WTC11 (cell line): ENCODE results near the gene RPL11. TPM values are rescaled to one million over a fixed set of nuclear protein-coding genes. Genes with fewer than 3 reads are reported as not detected.

Experiments
- CREM ChIP-seq: sonication (generic); formaldehyde crosslinking; IDR thresholded peaks from 2 replicates; pipeline ENCODE4 v1.8.1; 2022; ENCODE audit warnings: mild to moderate bottlenecking, missing genetic modification reagents, moderate library complexity
- ELF4 ChIP-seq: sonication (generic); formaldehyde crosslinking; IDR thresholded peaks from 2 replicates; pipeline ENCODE4 v1.8.1; 2022; ENCODE audit warnings: low read depth, mild to moderate bottlenecking, moderate library complexity, missing genetic modification reagents
- GABPB1 ChIP-seq: sonication (generic); formaldehyde crosslinking; IDR thresholded peaks from 2 replicates; pipeline ENCODE4 v1.8.1; 2023; ENCODE audit warnings: mild to moderate bottlenecking, missing genetic modification reagents
- GRHL2 ChIP-seq: fragments of 250-450 bp; sonication (Bioruptor Pico); IDR thresholded peaks from 2 replicates; pipeline ENCODE4 v1.8.0; 2022; ENCODE audit warnings: mild to moderate bottlenecking, moderate library complexity; ENCODE audit not compliant: insufficient replicate concordance, severe bottlenecking
- MYBL2 ChIP-seq: sonication (generic); formaldehyde crosslinking; IDR thresholded peaks from 2 replicates; pipeline ENCODE4 v1.8.1; 2023; ENCODE audit warnings: mild to moderate bottlenecking, moderate library complexity, missing genetic modification reagents
- NR2C2 ChIP-seq: sonication (generic); formaldehyde crosslinking; IDR thresholded peaks from 2 replicates; pipeline ENCODE4 v1.8.0; 2022; ENCODE audit warnings: mild to moderate bottlenecking, missing genetic modification reagents
- OVOL2 ChIP-seq: fragments of 250-450 bp; sonication (Bioruptor Pico); IDR thresholded peaks from 2 replicates; pipeline ENCODE4 v1.9.0; 2021; ENCODE audit warnings: mild to moderate bottlenecking, borderline replicate concordance
- PREB ChIP-seq: sonication (generic); formaldehyde crosslinking; IDR thresholded peaks from 2 replicates; pipeline ENCODE4 v1.8.1; 2022; ENCODE audit warnings: mild to moderate bottlenecking, missing genetic modification reagents, moderate library complexity, borderline replicate concordance
- SMAD4 ChIP-seq: sonication (generic); formaldehyde crosslinking; IDR thresholded peaks from 2 replicates; pipeline ENCODE4 v1.8.0; 2022; ENCODE audit warnings: mild to moderate bottlenecking, missing genetic modification reagents
- TCF7 ChIP-seq: sonication (generic); formaldehyde crosslinking; IDR thresholded peaks from 2 replicates; pipeline ENCODE4 v1.8.0; 2022; ENCODE audit warnings: mild to moderate bottlenecking, low read depth, missing genetic modification reagents, moderate library complexity
- TEAD1 ChIP-seq: sonication (generic); formaldehyde crosslinking; IDR thresholded peaks from 2 replicates; pipeline ENCODE4 v1.8.0; 2022; ENCODE audit warnings: mild to moderate bottlenecking, missing genetic modification reagents
- ZNF138 ChIP-seq: sonication (generic); formaldehyde crosslinking; conservative IDR thresholded peaks from 2 replicates; pipeline ENCODE4 v1.8.1; 2022; ENCODE audit warnings: mild to moderate bottlenecking, moderate library complexity, missing genetic modification reagents
- ZNF232 ChIP-seq: sonication (generic); formaldehyde crosslinking; IDR thresholded peaks from 2 replicates; pipeline ENCODE4 v1.8.0; 2022; ENCODE audit warnings: mild to moderate bottlenecking, missing genetic modification reagents
- ZSCAN18 ChIP-seq: fragments of 250-450 bp; sonication (Bioruptor Pico); IDR thresholded peaks from 2 replicates; pipeline ENCODE4 v2.1.2; 2022; ENCODE audit warnings: mild to moderate bottlenecking, moderate library complexity
- total RNA-seq: library from RNA; stranded (reverse); gene quantifications from 3 replicates; pipeline ENCODE4 v1.2.3, GENCODE V29; 2021
- TF ChIP-seq, protein P1 (sequence below): sonication (generic); formaldehyde crosslinking; IDR thresholded peaks from 2 replicates; pipeline ENCODE4 v1.8.0; 2022; ENCODE audit warnings: mild to moderate bottlenecking, missing genetic modification reagents
- TF ChIP-seq, protein P2 (sequence below): sonication (generic); formaldehyde crosslinking; conservative IDR thresholded peaks from 2 replicates; pipeline ENCODE4 v1.8.1; 2023; ENCODE audit warnings: mild to moderate bottlenecking, low read depth, missing genetic modification reagents, moderate library complexity
- TF ChIP-seq, protein P3 (sequence below): sonication (generic); formaldehyde crosslinking; IDR thresholded peaks from 2 replicates; pipeline ENCODE4 v1.8.1; 2023; ENCODE audit warnings: mild to moderate bottlenecking, missing genetic modification reagents, moderate library complexity
- TF ChIP-seq, protein P4 (sequence below): sonication (generic); formaldehyde crosslinking; IDR thresholded peaks from 2 replicates; pipeline ENCODE4 v1.8.0; 2023; ENCODE audit warnings: missing genetic modification reagents, mild to moderate bottlenecking, borderline replicate concordance

RPL11 gene
- total RNA-seq, 1 experiment from 2014 or later, result 1,406 TPM

- TF ChIP-seq, protein P1, sequence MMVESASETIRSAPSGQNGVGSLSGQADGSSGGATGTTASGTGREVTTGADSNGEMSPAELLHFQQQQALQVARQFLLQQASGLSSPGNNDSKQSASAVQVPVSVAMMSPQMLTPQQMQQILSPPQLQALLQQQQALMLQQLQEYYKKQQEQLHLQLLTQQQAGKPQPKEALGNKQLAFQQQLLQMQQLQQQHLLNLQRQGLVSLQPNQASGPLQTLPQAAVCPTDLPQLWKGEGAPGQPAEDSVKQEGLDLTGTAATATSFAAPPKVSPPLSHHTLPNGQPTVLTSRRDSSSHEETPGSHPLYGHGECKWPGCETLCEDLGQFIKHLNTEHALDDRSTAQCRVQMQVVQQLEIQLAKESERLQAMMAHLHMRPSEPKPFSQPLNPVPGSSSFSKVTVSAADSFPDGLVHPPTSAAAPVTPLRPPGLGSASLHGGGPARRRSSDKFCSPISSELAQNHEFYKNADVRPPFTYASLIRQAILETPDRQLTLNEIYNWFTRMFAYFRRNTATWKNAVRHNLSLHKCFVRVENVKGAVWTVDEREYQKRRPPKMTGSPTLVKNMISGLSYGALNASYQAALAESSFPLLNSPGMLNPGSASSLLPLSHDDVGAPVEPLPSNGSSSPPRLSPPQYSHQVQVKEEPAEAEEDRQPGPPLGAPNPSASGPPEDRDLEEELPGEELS, result no peak
- TF ChIP-seq, protein P2, sequence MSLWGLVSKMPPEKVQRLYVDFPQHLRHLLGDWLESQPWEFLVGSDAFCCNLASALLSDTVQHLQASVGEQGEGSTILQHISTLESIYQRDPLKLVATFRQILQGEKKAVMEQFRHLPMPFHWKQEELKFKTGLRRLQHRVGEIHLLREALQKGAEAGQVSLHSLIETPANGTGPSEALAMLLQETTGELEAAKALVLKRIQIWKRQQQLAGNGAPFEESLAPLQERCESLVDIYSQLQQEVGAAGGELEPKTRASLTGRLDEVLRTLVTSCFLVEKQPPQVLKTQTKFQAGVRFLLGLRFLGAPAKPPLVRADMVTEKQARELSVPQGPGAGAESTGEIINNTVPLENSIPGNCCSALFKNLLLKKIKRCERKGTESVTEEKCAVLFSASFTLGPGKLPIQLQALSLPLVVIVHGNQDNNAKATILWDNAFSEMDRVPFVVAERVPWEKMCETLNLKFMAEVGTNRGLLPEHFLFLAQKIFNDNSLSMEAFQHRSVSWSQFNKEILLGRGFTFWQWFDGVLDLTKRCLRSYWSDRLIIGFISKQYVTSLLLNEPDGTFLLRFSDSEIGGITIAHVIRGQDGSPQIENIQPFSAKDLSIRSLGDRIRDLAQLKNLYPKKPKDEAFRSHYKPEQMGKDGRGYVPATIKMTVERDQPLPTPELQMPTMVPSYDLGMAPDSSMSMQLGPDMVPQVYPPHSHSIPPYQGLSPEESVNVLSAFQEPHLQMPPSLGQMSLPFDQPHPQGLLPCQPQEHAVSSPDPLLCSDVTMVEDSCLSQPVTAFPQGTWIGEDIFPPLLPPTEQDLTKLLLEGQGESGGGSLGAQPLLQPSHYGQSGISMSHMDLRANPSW (CRISPR knock-in tag), result no peak
- TF ChIP-seq ZNF138 (CRISPR knock-in tag) (no peak), GABPB1 (CRISPR knock-in tag) (peak; percentile 57; the same call in 1 of the 2 replicates), ELF4 (CRISPR knock-in tag) (no peak), NR2C2 (CRISPR knock-in tag) (no peak), PREB (CRISPR knock-in tag) (no peak), TEAD1 (CRISPR knock-in tag) (peak; percentile 70; the same call in 1 of the 2 replicates), ZNF232 (CRISPR knock-in tag) (peak; percentile 51; the same call in 1 of the 2 replicates), GRHL2 (CRISPR knock-in tag) (no peak), OVOL2 (CRISPR knock-in tag) (no peak), MYBL2 (CRISPR knock-in tag) (peak; percentile 15; the same call in 1 of the 2 replicates), TCF7 (no peak), SMAD4 (CRISPR knock-in tag) (no peak), CREM (CRISPR knock-in tag) (peak; percentile 64; the same call in 1 of the 2 replicates), ZSCAN18 (no peak)
- TF ChIP-seq, protein P3, sequence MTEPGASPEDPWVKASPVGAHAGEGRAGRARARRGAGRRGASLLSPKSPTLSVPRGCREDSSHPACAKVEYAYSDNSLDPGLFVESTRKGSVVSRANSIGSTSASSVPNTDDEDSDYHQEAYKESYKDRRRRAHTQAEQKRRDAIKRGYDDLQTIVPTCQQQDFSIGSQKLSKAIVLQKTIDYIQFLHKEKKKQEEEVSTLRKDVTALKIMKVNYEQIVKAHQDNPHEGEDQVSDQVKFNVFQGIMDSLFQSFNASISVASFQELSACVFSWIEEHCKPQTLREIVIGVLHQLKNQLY, result no peak
- TF ChIP-seq, protein P4, sequence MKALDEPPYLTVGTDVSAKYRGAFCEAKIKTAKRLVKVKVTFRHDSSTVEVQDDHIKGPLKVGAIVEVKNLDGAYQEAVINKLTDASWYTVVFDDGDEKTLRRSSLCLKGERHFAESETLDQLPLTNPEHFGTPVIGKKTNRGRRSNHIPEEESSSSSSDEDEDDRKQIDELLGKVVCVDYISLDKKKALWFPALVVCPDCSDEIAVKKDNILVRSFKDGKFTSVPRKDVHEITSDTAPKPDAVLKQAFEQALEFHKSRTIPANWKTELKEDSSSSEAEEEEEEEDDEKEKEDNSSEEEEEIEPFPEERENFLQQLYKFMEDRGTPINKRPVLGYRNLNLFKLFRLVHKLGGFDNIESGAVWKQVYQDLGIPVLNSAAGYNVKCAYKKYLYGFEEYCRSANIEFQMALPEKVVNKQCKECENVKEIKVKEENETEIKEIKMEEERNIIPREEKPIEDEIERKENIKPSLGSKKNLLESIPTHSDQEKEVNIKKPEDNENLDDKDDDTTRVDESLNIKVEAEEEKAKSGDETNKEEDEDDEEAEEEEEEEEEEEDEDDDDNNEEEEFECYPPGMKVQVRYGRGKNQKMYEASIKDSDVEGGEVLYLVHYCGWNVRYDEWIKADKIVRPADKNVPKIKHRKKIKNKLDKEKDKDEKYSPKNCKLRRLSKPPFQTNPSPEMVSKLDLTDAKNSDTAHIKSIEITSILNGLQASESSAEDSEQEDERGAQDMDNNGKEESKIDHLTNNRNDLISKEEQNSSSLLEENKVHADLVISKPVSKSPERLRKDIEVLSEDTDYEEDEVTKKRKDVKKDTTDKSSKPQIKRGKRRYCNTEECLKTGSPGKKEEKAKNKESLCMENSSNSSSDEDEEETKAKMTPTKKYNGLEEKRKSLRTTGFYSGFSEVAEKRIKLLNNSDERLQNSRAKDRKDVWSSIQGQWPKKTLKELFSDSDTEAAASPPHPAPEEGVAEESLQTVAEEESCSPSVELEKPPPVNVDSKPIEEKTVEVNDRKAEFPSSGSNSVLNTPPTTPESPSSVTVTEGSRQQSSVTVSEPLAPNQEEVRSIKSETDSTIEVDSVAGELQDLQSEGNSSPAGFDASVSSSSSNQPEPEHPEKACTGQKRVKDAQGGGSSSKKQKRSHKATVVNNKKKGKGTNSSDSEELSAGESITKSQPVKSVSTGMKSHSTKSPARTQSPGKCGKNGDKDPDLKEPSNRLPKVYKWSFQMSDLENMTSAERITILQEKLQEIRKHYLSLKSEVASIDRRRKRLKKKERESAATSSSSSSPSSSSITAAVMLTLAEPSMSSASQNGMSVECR (CRISPR knock-in tag), result peak; percentile 72
Measured at GRCh38 chr1:23691499-23692307, at the start of gene RPL11 (continued).
